Measurements from ENCODE around the gene CASKIN1. TPM values are rescaled to one million over a fixed set of nuclear protein-coding genes. Genes with fewer than 3 reads are reported as not detected.

The CASKIN1 gene
- total RNA-seq, 3 donors from 2014 or later (not counting 1 experiment from before 2014, with no cell fraction given) = not detected

DNA sequence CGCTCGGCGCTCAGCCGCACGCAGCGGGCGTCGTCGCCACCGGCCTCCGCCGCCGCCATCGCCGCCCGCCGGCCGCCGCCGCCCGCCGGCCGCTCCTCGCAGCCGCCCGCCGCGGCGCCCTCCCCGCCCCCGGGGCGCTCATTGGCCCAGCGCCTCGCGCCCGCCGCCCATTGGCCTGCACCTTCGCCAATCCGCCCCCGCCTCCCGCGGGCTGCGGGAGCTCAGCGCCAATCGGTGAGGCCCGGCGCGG, 18.2 kb upstream of the CASKIN1 start, which contains the start of gene PGP:
PGP (minus strand) TSS at position 122 of the 250 bp plus-strand sequence; CDS start at position 59, 63 bp downstream.
- DNase-seq (no peak), ATAC-seq (peak; percentile 94 to 97 (median 95))
- Histone ChIP-seq H3K27ac (ENCODE audit: low read length) (peak within 1 kb of the TSS; percentile 58), H3K36me3 (ENCODE audit: control insufficient read depth, insufficient read depth, low read length) (peaks cover 5% of the 10 kb centered on the region), H3K27me3 (ENCODE audit: control insufficient read depth, insufficient read depth, low read length) (no peaks in the 10 kb centered on the region), H3K4me3 (ENCODE audit: low read length) (peak within 1 kb of the TSS; percentile 53), H3K4me1 (ENCODE audit: control insufficient read depth, insufficient read depth, low read length) (peaks cover 31% of the 10 kb centered on the region), H3K9me3 (ENCODE audit: control insufficient read depth, insufficient read depth, low read length) (no peaks in the 10 kb centered on the region)
- Mint-ChIP-seq H3K4me3 (peak within 1 kb of the TSS; percentile 91), H3K36me3 (no peaks in the 10 kb centered on the region), H3K9me3 (no peaks in the 10 kb centered on the region), H3K4me1 (peaks cover 0 to 16% of the 10 kb centered on the region in 2 donors), H3K27ac (peak within 1 kb of the TSS; percentile 71 to 87), H3K27me3 (ENCODE audit: low read depth in 2 of 2) (no peaks in the 10 kb centered on the region)
- under 1% methylated on average over 48 of the region's 48 CpGs for WGBS (ENCODE audit: insufficient coverage)
- TF ChIP-seq, protein P1, sequence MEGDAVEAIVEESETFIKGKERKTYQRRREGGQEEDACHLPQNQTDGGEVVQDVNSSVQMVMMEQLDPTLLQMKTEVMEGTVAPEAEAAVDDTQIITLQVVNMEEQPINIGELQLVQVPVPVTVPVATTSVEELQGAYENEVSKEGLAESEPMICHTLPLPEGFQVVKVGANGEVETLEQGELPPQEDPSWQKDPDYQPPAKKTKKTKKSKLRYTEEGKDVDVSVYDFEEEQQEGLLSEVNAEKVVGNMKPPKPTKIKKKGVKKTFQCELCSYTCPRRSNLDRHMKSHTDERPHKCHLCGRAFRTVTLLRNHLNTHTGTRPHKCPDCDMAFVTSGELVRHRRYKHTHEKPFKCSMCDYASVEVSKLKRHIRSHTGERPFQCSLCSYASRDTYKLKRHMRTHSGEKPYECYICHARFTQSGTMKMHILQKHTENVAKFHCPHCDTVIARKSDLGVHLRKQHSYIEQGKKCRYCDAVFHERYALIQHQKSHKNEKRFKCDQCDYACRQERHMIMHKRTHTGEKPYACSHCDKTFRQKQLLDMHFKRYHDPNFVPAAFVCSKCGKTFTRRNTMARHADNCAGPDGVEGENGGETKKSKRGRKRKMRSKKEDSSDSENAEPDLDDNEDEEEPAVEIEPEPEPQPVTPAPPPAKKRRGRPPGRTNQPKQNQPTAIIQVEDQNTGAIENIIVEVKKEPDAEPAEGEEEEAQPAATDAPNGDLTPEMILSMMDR (IDR thresholded peaks at IDR 0.05) = no peak
- intact Hi-C loops (cut with micrococcal nuclease) = loop anchor here (10.0 kb wide), 1 partner anchor 60 kb away; the partner anchor contains the start of gene TRAF7

DNA sequence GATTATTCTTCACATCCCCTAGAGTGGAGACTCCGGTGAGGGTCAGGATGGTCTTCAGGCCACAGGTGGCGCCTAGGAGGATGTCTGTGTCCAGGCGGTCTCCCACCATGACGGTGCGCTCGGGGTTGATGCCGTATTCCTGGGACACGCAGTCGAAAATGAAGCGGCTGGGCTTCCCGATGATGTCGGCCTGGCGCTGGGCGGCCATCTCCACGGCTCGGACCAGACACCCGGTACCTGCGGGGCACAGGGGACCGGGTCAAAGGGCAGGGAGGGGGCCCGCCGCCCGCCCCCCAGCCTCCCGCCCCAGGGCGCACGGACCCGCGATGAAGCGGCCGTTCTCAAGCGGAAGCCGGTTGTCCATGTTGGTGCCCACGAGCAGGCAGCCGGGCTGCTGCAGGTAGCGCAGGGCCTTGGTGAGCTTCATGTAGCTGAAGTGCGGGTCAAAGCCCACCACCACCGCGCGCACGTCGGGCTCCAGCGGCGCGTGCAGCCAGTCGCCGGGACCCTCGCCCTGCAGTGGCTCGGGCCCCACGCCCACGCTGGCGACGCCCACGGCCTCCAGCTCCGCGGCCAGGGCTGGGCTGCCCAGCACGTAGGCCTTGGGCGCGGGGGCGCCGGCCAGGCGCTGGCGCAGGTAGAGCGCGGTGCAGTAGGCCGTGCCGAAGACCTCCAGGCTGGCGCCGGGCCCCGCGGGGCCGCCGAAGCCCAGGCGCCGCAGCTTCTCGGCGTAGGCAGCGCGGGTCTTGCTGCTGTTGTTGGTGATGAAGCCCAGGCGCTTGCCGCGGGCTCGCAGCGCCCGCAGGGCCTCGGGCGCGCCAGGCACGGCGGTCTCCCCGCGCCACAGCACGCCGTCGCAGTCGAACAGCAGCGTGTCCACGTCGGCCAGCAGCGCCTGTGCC, 17.7 kb upstream of the CASKIN1 start:
- Histone ChIP-seq H3K4me3 (ENCODE audit: low read length) (peak overlapping the region; percentile 10), H3K36me3 (ENCODE audit: control insufficient read depth, insufficient read depth, low read length) (peaks cover 10% of the 10 kb centered on the region), H3K27ac (ENCODE audit: low read length) (no peak overlapping the region), H3K4me1 (ENCODE audit: control insufficient read depth, insufficient read depth, low read length) (peaks cover 31% of the 10 kb centered on the region), H3K9me3 (ENCODE audit: control insufficient read depth, insufficient read depth, low read length) (no peaks in the 10 kb centered on the region), H3K27me3 (ENCODE audit: control insufficient read depth, insufficient read depth, low read length) (no peaks in the 10 kb centered on the region)
- intact Hi-C loops (cut with micrococcal nuclease) = loop anchor here (10.0 kb wide), 1 partner anchor 59 kb away; the partner anchor contains the start of gene TRAF7
- Mint-ChIP-seq H3K9me3 (no peaks in the 10 kb centered on the region), H3K27me3 (ENCODE audit: low read depth in 2 of 2) (no peaks in the 10 kb centered on the region), H3K4me1 (peaks cover 0 to 16% of the 10 kb centered on the region in 2 donors), H3K36me3 (no peaks in the 10 kb centered on the region), H3K27ac (peak overlapping the region in 1 of 2 donors; percentile 87), H3K4me3 (peak overlapping the region; percentile 80)
- TF ChIP-seq, protein P1 (IDR thresholded peaks at IDR 0.05) = no peak
- peak in 1 of 3 donors; percentile 1 for ATAC-seq
- DNase-seq = no peak
- 2% methylated on average over 98 of the region's 98 CpGs for WGBS (ENCODE audit: insufficient coverage)

DNA sequence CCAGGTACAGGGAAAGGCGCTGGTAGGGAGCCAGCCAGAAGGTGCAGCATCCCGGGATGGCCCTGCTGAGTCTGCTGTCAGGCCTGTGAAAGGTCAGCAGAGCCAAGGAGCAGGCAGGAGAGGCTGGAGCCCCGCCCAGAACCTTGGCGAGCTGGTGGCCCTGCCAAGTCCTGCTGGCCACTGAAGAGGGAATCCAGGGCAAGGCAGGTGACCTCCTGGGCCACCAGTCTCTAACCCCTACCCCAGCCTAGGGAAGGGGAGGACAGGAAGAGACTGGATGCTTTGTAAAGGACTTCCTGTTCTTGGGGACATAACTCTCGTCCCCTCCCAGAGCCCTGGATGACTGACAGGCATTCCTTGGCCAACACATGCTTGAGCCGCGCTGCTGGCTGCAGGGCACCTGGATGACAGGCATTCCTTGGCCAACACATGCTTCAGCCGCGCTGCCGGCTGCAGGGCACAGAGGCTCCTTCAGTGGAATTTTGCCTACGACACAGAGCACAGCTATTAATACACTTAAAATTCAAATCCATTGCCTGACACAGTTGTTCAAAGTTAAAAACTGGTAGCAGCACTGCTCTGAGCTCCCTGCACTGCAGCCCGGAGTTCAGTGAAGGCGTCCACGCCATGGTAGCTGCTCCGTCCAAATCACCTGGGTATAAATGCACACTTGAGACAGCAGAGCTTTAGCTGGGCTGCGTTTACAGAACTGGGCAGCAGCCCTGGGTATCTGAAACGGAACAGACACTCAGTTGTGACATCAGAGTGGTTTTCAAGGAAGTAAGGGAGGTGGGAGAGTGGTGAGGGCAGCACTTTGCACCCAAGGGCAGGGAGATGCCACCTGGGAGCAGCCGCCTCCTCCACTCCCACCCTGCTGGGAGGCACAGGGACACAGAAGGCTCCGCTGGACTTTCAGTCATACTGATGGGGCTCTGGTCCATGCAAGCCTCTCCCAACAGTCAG, 16.2 kb upstream of the CASKIN1 start:
- H3K9me3 ChIP-seq (ENCODE audit: control insufficient read depth, insufficient read depth, low read length) = no peaks in the 10 kb centered on the region
- H3K27ac Mint-ChIP-seq = no peak overlapping the region
- no peak for ATAC-seq

More for the DNA sequence above, 16.2 kb upstream of the CASKIN1 start:
- WGBS (ENCODE audit: insufficient coverage) = 92% methylated on average over 19 of the region's 19 CpGs
- Mint-ChIP-seq H3K4me1 (peaks cover 4 to 20% of the 10 kb centered on the region in 2 donors), H3K27me3 (ENCODE audit: low read depth in 2 of 2) (no peaks in the 10 kb centered on the region), H3K4me3 (peak overlapping the region; percentile 65), H3K36me3 (no peaks in the 10 kb centered on the region), H3K9me3 (no peaks in the 10 kb centered on the region)
- TF ChIP-seq, protein P1 (IDR thresholded peaks at IDR 0.05) = no peak
- Histone ChIP-seq H3K27ac (ENCODE audit: low read length) (no peak overlapping the region), H3K27me3 (ENCODE audit: control insufficient read depth, insufficient read depth, low read length) (no peaks in the 10 kb centered on the region), H3K36me3 (ENCODE audit: control insufficient read depth, insufficient read depth, low read length) (peaks cover 24% of the 10 kb centered on the region), H3K4me1 (ENCODE audit: control insufficient read depth, insufficient read depth, low read length) (peaks cover 31% of the 10 kb centered on the region), H3K4me3 (ENCODE audit: low read length) (no peak overlapping the region)
- intact Hi-C loops (cut with micrococcal nuclease) = loop anchor here (10.0 kb wide), 1 partner anchor 58 kb away; the partner anchor contains the start of gene TRAF7
- no peak for DNase-seq

All from natural killer cell (primary cell).